Progenitor cell of endocrine pancreas (in vitro differentiated cells): Measurements from ENCODE around the gene RNF208. TPM values are rescaled to one million over a fixed set of nuclear protein-coding genes. Genes with fewer than 3 reads are reported as not detected.

Source experiments
- DNase-seq: peaks from one replicate; pipeline ENCODE4 v3.0.0; 2021; ENCODE audit warnings: low spot score; ENCODE audit not compliant: unreplicated experiment
- H3K27ac Mint-ChIP-seq: 2 replicates; pipeline ENCODE4 v1.8.0; 2021; ENCODE audit warnings: mild to moderate bottlenecking, moderate library complexity, mixed read lengths
- H3K27me3 Mint-ChIP-seq: 2 replicates; pipeline ENCODE4 v1.8.0; 2021; ENCODE audit warnings: mixed read lengths
- H3K36me3 Mint-ChIP-seq: 2 replicates; pipeline ENCODE4 v1.8.0; 2022; ENCODE audit warnings: mixed read lengths; ENCODE audit not compliant: insufficient read depth
- H3K4me1 Mint-ChIP-seq: 2 replicates; pipeline ENCODE4 v1.8.0; 2021; ENCODE audit warnings: low read depth, mixed read lengths
- H3K4me3 Mint-ChIP-seq: 2 replicates; pipeline ENCODE4 v1.8.0; 2021; ENCODE audit warnings: low read depth, mild to moderate bottlenecking, moderate library complexity, mixed read lengths
- H3K9me3 Mint-ChIP-seq: 2 replicates; pipeline ENCODE4 v1.8.0; 2021; ENCODE audit warnings: low read depth, mixed read lengths
- CTCF ChIP-seq: fragments of 200-600 bp; sonication (generic); IDR thresholded peaks from one replicate; pipeline ENCODE4 v1.5.0; 2021; ENCODE audit warnings: antibody characterized with exemption, mild to moderate bottlenecking; ENCODE audit not compliant: unreplicated experiment
- total RNA-seq: library from RNA; stranded (reverse); gene quantifications from 2 replicates; pipeline ENCODE4 v1.2.1, GENCODE V29; 2021

The RNF208 gene
- total RNA-seq, 1 donor from 2014 or later, result 25.7 TPM

- TF ChIP-seq CTCF, result no peak
- H3K27me3 Mint-ChIP-seq, result no peaks in the 10 kb centered on the region
- H3K4me1 Mint-ChIP-seq, result peaks cover 27% of the 10 kb centered on the region
- peak overlapping the region; percentile 7 for H3K4me3 Mint-ChIP-seq
- H3K9me3 Mint-ChIP-seq, result no peaks in the 10 kb centered on the region
- peaks cover 8% of the 10 kb centered on the region for H3K36me3 Mint-ChIP-seq
- no peak overlapping the region for H3K27ac Mint-ChIP-seq
- no peak for DNase-seq
These were observed 16.0 kb upstream of the RNF208 start for GRCh38 chr9:137237759-137238726.

GRCh38 chr9:137236936-137237421 is 14.9 kb upstream of the RNF208 start:
- no peak for DNase-seq
- Mint-ChIP-seq H3K4me3 (no peak overlapping the region), H3K9me3 (no peaks in the 10 kb centered on the region), H3K36me3 (no peaks in the 10 kb centered on the region), H3K27me3 (no peaks in the 10 kb centered on the region), H3K4me1 (peaks cover 17% of the 10 kb centered on the region), H3K27ac (no peak overlapping the region)
- TF ChIP-seq CTCF, result no peak

- Mint-ChIP-seq H3K36me3 (no peaks in the 10 kb centered on the region), H3K9me3 (no peaks in the 10 kb centered on the region), H3K4me3 (peak overlapping the region; percentile 46), H3K4me1 (peaks cover 17% of the 10 kb centered on the region), H3K27me3 (no peaks in the 10 kb centered on the region), H3K27ac (peak overlapping the region; percentile 79)
- TF ChIP-seq CTCF, result peak; percentile 99
- peak; percentile 95 for DNase-seq
These were observed 14.3 kb upstream of the RNF208 start for GRCh38 chr9:137236238-137236935.

- DNase-seq, result no peak
- H3K27ac Mint-ChIP-seq, result no peak overlapping the region
- H3K4me3 Mint-ChIP-seq, result peak overlapping the region; percentile 46
These were observed 13.6 kb upstream of the RNF208 start for GRCh38 chr9:137235424-137236237.

More at GRCh38 chr9:137235424-137236237, 13.6 kb upstream of the RNF208 start:
- H3K36me3 Mint-ChIP-seq, result no peaks in the 10 kb centered on the region
- H3K27me3 Mint-ChIP-seq, result no peaks in the 10 kb centered on the region
- no peaks in the 10 kb centered on the region for H3K9me3 Mint-ChIP-seq
- H3K4me1 Mint-ChIP-seq, result peaks cover 17% of the 10 kb centered on the region
- peak; percentile 22 for TF ChIP-seq CTCF
